Calu3 (cell line): ENCODE measurements around the gene COL18A1. TPM values are rescaled to one million over a fixed set of nuclear protein-coding genes. Genes with fewer than 3 reads are reported as not detected.

ENCODE experiments used
- BruUV-seq: library from RNA; stranded (reverse); fragments of 400-500 nt; replicated peaks from 2 replicates; lab custom pipeline; 2021; lab: Mats Ljungman, UMichigan
- CTCF ChIA-PET: fragments of 300-600 bp; sonication (Branson Sonifier 250); formaldehyde crosslinking; loops from one replicate; lab custom pipeline; 2022; ENCODE audit warnings: antibody characterized with exemption; lab: Charles Lee
- DNase-seq: peaks from one replicate; pipeline ENCODE4 v3.0.0; 2022
- H3K27ac Mint-ChIP-seq: one replicate; pipeline ENCODE4 v1.8.0; 2022; ENCODE audit warnings: mixed read lengths; ENCODE audit not compliant: unreplicated experiment
- H3K27me3 Mint-ChIP-seq: one replicate; pipeline ENCODE4 v1.8.0; 2022; ENCODE audit warnings: mixed read lengths; ENCODE audit not compliant: unreplicated experiment
- H3K36me3 Mint-ChIP-seq: one replicate; pipeline ENCODE4 v1.8.0; 2022; ENCODE audit warnings: mild to moderate bottlenecking, moderate library complexity, mixed read lengths; ENCODE audit not compliant: insufficient read depth, unreplicated experiment
- H3K4me1 Mint-ChIP-seq: one replicate; pipeline ENCODE4 v1.8.0; 2022; ENCODE audit warnings: mild to moderate bottlenecking, low read depth, mixed read lengths; ENCODE audit not compliant: unreplicated experiment
- H3K4me3 Mint-ChIP-seq: one replicate; pipeline ENCODE4 v1.8.0; 2022; ENCODE audit warnings: mild to moderate bottlenecking, low read depth, moderate library complexity, mixed read lengths; ENCODE audit not compliant: unreplicated experiment
- H3K9me3 Mint-ChIP-seq: one replicate; pipeline ENCODE4 v1.8.0; 2022; ENCODE audit warnings: low read depth, mixed read lengths; ENCODE audit not compliant: unreplicated experiment
- intact Hi-C: fragments of 100-400 bp; cut with micrococcal nuclease; formaldehyde crosslinking; loops from one replicate; pipeline ENCODE4 v1.10.0; 2022; ENCODE audit not compliant: unreplicated experiment
- total RNA-seq: library from RNA; stranded (reverse); gene quantifications from 2 replicates; pipeline ENCODE4 v1.2.3, GENCODE V29; 2022
- TF ChIP-seq, protein P1 (sequence below): fragments of 200-600 bp; IDR thresholded peaks from one replicate; pipeline ENCODE4 v1.8.0; 2022; ENCODE audit warnings: antibody characterized with exemption; ENCODE audit not compliant: unreplicated experiment

COL18A1 gene
- total RNA-seq, 1 experiment from 2014 or later = 82.9 TPM

- no peak for DNase-seq
- TF ChIP-seq, protein P1, sequence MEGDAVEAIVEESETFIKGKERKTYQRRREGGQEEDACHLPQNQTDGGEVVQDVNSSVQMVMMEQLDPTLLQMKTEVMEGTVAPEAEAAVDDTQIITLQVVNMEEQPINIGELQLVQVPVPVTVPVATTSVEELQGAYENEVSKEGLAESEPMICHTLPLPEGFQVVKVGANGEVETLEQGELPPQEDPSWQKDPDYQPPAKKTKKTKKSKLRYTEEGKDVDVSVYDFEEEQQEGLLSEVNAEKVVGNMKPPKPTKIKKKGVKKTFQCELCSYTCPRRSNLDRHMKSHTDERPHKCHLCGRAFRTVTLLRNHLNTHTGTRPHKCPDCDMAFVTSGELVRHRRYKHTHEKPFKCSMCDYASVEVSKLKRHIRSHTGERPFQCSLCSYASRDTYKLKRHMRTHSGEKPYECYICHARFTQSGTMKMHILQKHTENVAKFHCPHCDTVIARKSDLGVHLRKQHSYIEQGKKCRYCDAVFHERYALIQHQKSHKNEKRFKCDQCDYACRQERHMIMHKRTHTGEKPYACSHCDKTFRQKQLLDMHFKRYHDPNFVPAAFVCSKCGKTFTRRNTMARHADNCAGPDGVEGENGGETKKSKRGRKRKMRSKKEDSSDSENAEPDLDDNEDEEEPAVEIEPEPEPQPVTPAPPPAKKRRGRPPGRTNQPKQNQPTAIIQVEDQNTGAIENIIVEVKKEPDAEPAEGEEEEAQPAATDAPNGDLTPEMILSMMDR = no peak
- peaks cover 20% of the 10 kb centered on the region for H3K4me1 Mint-ChIP-seq
- intact Hi-C loops = no loop called here
- peaks cover 4% of the 10 kb centered on the region for H3K9me3 Mint-ChIP-seq
- BruUV-seq = no TSS peak
- H3K36me3 Mint-ChIP-seq = peaks cover 10% of the 10 kb centered on the region
- no peak overlapping the region for H3K27ac Mint-ChIP-seq
- H3K27me3 Mint-ChIP-seq = no peaks in the 10 kb centered on the region
- H3K4me3 Mint-ChIP-seq = no peak overlapping the region
- CTCF ChIA-PET = interaction anchor here (1.2 kb wide), 1 partner anchor 12 kb away, joined by 5 read pairs; no protein-coding TSS in a partner anchor
Observed at GRCh38 chr21:45470087-45470515, 65.1 kb downstream of the COL18A1 start.

- Mint-ChIP-seq H3K27me3 (no peaks in the 10 kb centered on the region), H3K4me3 (peak overlapping the region; percentile 45), H3K4me1 (peaks cover 20% of the 10 kb centered on the region), H3K9me3 (peaks cover 4% of the 10 kb centered on the region), H3K27ac (peak overlapping the region; percentile 82), H3K36me3 (peaks cover 6% of the 10 kb centered on the region)
- CTCF ChIA-PET = interaction anchor here (1.2 to 1.4 kb wide), 2 partner anchors 12 to 13 kb away, joined by 5 to 7 read pairs; no protein-coding TSS in a partner anchor
- intact Hi-C loops = no loop called here
- DNase-seq = peak; percentile 16
- TF ChIP-seq, protein P1 = no peak
- no TSS peak for BruUV-seq
Observed at GRCh38 chr21:45470773-45471524, 66.0 kb downstream of the COL18A1 start.

DNA sequence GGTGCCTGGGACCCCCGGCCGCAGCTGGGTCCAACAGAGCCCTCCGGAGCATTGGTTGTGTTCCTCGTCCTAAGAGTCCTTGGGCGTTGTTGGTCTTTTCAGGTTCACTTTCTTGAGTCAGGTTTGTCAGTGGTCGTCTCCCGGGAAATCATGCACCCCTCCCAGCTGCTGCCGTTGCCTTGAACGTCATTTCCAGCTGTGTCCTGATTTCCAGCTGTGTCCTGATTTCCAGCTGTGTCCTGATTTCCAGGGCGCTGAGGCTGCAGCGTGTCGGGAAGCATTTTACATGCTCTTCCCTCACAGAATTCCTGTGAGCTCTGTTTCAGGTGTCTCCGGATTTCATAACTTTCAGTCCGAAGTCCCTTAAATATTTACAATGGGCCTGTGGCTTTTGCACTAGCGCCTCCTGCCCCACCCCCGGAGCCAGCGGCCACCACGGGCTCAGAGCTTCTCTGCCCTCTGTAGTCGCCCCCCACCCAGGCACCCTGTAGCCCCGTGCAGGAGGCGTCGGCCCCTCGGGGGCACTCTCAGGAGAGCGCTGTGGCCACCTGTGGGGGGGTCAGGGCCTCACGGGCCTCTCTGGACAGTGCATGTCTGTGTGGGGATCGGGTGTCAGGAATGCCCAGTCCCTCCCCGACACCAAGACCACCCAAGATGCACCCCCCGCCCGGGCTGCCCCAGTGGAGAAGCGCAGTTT is 66.7 kb downstream of the COL18A1 start:
- intact Hi-C loops = no loop called here
- no TSS peak for BruUV-seq
- peaks cover 11% of the 10 kb centered on the region for H3K36me3 Mint-ChIP-seq
- peaks cover 20% of the 10 kb centered on the region for H3K4me1 Mint-ChIP-seq
- peak; percentile 9 for DNase-seq
- TF ChIP-seq, protein P1 = no peak
- H3K9me3 Mint-ChIP-seq = peaks cover 4% of the 10 kb centered on the region
- H3K27ac Mint-ChIP-seq = peak overlapping the region; percentile 82
- CTCF ChIA-PET = interaction anchor here (0.7 to 1.4 kb wide), 3 partner anchors 11 to 39 kb away, joined by 4 to 7 read pairs (median 5); no protein-coding TSS in a partner anchor
- peak overlapping the region; percentile 45 for H3K4me3 Mint-ChIP-seq
- H3K27me3 Mint-ChIP-seq = no peaks in the 10 kb centered on the region

DNA sequence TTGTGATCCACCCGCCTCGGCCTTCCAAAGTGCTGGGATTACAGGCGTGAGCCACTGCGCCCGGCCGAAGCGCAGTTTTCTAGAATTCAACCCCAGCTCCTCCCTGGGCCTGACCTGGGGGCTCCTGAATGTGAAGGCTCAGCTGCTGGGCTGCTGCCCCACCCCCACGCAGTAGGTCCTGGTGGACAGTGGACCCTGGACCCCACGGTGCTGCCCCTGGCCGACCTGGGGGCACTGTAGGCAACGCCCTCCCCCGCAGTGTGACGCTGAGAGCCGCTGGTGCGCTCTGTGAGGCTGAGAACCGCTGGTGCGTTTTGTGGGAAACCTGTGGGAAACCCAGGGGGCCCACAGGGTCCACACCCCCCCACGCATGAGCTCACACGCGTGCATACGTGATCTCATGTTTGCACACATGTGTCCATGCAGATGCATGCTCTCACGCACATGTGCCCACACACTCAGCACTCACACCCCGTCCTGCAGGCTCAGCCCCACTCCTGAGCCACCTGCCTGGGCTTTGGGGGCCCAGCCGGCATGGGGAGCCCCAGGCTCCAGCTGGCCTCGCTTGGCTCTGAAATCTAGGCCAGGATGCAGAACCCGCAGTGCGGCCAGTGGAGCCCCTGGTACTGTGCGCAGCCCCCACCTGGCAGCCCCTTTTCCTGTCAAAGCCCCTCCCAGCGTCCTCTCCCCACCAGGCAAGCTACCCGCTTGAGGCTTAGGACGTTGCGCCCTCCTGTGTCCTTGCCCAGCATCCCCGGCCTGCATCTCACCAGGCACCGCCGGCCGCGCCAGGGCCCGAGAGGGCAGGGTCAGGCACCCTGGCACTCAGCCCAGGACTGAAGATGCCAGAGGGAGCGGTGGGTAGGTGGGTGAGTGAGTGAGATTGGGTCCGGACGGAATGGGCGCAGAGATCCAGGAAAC is 67.7 kb downstream of the COL18A1 start:
- no peak overlapping the region for H3K4me3 Mint-ChIP-seq
- H3K9me3 Mint-ChIP-seq = peaks cover 4% of the 10 kb centered on the region
- H3K27ac Mint-ChIP-seq = no peak overlapping the region
- TF ChIP-seq, protein P1 = no peak
- intact Hi-C loops = no loop called here
- peaks cover 20% of the 10 kb centered on the region for H3K4me1 Mint-ChIP-seq
- CTCF ChIA-PET = interaction anchor here (0.7 kb wide), 1 partner anchor 38 kb away, joined by 4 read pairs; no protein-coding TSS in a partner anchor
- H3K36me3 Mint-ChIP-seq = peaks cover 18% of the 10 kb centered on the region
- no peak for DNase-seq
- H3K27me3 Mint-ChIP-seq = no peaks in the 10 kb centered on the region
- BruUV-seq = no TSS peak
